ENCODE measurements around the gene SSUH2. TPM values are rescaled to one million over a fixed set of nuclear protein-coding genes. Genes with fewer than 3 reads are reported as not detected.

The SSUH2 gene
- total RNA-seq, 1 donor from 2014 or later = 0.05 TPM

DNA sequence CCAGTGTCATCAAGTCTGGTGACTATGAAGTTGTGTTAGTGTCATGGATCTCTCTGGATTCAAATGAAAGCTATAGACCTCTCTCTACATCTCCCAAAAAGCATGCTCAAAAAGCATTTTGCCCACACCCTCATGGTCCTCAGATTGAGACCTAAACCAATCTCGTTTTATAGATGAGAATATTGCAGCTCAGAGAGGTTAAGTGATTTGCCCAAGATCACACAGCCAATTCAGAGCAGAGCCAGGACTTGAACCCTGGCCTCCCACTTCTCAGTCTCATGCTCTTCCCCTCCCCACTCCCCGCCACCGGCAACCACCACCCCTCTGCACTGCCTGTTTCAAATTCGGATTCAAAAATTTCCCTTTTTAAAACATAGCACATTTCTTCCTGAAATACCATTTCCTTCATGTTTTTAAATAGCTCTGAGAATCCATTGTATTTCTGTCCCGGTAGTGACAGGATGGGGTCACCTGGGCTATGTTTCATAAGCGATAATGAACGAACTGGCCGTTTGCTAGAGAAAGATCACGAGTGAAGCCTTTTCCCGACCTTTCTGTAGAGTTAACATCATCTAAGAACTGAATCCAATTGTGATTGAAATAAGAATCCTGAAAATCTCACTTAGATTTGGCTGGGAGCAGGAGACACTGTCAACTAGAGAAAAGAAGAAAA lies 769 bp downstream of the SSUH2 start:
- no peak for DNase-seq (ENCODE audit: low read depth)

DNA sequence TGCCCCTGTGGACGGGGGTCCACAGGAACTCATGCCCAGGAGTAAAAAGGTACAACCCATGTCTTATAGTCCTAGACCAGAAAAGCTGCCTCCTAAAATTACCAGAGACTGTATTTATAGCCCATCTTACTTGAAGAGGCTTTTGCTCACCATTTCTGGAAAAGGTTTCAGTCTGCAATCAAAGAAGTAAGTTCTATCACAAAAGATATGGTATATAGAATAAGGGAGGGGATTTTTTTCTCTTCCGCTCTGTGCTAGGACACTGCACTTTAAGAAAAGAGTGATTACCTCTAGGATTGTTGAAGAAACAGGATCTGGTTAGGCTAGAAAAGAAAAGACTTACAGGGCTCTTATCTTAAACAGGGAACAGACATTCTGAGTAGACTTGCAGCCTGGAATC lies 2.6 kb downstream of the SSUH2 start:
- DNase-seq (ENCODE audit: low read depth) = no peak

DNA sequence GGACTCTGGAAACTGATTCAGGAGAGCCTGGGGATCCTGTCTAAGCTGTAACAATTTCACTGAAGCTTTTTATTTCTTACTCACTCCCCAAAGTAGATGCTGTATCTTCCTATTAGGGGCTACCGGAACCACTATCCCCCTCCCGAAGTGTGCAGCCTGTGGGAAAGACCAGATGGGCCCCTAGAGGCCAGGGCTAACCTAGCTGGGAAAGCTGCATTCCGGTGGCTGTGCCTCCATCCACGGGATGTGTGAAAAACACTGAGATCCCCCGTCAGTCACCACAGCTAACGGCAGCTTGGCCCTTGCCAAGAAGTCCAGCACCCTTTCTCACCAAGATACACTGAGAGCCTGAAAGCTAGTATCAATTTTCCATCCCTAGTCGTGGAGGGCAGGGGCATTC lies 3.1 kb downstream of the SSUH2 start:
- DNase-seq (ENCODE audit: low read depth) = no peak

DNA sequence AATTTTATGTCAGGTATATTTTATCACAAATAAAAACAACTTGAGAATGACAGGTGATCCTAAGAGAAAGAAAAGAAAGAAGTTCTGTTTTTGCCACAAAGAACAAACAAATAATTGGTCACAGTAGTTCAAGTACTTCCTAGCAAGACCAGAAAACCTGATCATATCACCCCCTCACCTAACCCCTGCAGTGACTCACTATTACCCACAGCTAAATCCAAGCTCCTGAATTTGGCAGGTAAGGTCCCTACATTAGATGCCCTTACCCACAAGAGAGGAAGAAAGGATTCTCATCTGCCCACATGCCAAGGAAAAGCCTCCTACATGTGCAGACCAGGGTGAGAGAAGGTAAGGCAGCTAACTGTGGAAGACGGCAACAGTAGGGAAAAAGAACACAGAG lies 4.4 kb downstream of the SSUH2 start:
- DNase-seq (ENCODE audit: low read depth) = no peak

DNA sequence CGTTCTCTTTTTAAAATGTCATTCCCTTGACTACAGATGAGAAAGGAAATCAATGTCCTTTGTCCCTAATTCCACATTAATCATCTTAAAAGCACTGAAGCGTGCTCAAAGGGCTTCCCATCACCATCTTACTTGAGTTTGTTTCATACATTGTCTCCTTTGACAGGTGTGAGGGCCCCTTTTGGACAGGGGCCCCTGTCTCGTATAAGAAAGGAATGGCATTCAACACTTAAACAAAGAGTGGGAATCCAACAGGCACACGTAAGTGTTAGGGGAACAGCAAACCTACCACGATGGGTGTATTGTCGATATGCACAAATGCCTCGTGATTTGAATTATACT lies 5.0 kb downstream of the SSUH2 start:
- no peak for DNase-seq (ENCODE audit: low read depth)

DNA sequence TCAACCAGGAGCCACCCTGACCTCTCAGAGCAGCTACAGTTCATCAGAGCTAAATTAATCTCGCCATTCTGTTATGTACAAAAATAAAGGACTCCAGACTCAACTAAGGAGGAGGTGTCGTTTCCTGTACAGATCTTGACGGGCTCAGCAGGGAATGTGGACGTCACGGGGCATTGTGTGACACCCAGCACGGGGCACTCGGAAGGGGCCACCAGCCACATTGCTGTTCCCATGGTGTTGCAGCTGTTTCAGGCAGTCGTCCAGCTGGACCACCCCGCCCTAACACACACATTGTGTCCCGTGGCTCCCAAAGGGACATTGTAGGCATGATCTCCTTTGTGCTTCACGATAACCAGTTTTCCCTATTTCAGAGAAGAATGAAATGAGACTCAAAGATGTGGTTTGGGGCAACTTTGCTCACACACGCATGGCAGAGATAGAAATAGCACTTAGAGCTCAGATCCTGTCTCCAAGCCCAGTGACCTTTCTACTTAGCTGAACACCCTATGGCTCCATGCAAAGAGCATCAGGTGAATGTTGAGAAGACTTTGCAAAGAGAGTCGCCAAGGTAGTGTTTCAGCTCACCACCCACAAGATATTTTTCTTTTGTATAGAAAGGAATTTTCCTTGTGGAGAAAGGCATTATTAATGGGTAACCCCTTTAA lies 5.5 kb downstream of the SSUH2 start:
- DNase-seq (ENCODE audit: low read depth) = peak; percentile 45

DNA sequence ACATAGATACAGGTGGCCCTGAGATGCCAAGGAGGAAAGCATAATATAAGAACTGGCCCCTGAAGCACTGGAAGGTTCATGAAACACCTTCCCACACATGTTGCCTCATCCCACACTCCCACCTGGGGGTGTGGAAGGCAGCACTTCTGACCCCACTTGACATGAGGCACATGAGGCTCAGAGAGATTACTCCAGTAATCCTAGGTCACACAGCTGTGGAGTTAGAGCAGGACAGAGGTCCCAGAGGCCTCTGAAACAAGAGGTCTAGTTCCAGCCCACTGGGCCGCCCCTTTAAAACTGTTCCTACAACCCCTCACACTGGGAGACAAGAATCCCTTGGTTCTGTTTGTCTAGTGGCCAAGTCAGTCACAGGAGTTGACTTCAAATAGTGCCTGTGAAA lies 7.2 kb downstream of the SSUH2 start:
- no peak for DNase-seq (ENCODE audit: low read depth)

DNA sequence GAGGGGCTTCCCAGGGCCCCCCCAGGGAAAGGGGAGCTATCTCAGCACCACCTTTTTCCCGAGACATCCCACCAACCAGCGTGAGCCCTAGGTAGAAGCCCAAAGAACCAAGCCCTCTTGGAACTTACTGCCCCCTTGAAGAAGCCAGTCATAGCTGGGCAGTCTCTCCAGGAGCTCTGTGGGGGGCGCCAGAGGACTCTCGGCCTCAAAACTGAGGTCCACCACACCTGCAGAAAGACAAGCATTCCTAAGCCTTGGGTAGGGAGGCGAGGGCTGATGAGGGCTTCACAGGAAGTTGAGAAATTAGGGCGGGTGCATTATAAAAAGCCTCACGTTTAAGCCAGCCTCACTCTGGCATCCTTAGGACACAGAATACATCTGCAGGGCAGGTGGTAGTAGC lies 9.0 kb downstream of the SSUH2 start:
- DNase-seq (ENCODE audit: low read depth) = no peak

DNA sequence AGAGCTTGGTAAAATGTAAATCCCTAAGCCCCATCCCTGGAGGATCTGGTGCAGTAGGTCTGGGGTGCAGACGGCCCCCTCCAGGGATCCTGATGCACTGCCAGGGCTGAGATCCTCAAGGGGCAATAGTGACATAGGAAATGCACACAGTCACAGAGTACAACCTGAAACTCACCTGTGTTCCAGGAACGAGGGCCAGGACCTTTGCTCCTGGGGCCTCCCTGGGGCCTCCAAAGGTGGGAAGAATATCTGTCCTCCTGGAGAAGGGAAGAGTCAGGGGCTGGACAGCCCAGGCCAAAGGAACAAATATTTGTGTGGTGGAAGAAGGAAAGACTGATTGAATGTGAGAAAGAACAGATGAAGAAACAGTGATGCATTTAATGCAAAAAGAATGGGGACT lies 9.5 kb downstream of the SSUH2 start:
- DNase-seq (ENCODE audit: low read depth) = no peak

DNA sequence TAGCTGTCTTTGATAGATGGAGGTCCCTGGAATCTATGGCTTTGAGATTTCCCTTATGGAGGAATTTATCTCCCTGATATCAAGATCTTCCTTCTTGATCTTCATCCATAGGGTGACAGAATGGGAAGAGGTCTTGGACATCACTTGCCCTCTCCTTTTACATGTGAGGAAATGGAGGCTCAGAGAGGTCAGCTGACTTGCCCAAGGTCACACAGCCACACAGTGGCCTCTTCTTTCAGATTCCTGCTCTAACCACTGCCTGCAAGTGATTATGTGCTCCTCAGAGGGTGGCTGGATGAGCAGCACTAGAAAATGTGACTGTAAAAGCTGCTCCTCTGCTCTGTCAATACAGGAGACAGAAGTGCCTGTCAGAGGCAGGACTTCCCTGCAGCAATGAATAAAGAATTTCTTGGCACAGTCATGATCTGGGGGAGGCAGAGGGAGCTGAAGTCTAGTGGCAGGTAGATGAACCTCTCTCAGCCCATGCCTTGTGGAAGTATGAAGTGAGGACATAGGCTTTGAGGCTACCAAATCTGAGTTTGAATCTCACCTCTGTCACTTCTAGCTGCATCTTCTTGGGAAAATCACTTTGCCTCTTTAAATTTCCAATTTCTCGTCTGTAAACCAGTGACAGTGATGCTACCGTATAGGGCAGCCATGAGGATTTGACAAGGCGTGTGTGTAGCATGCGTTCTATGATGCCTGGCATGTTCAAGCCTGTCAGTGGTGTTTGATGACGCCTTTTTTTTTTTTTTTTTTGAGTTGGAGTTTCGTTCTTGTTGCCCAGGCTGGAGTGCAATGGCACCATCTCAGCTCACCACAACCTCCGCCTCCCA lies 12.0 kb downstream of the SSUH2 start:
- no peak for DNase-seq (ENCODE audit: low read depth)

DNA sequence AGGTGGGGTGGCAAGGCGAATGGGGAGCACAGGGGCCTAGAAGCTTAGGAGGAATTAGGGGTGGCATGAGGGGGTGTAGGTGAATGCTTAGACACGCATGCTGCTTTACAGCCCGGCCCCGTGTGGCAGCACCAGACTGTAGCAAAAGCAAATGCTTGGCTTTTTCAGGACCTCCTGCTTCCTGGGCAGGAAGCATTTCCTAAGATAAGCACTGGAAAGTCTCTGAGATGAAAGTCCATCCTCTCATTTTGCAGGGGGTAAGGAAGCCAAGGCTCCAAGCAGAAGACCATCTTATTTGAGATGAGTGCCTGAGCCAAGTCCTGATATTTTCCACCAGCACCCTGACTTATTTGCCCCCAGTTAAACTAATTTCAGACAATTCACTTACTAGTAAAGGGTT lies 12.9 kb downstream of the SSUH2 start:
- no peak for DNase-seq (ENCODE audit: low read depth)

DNA sequence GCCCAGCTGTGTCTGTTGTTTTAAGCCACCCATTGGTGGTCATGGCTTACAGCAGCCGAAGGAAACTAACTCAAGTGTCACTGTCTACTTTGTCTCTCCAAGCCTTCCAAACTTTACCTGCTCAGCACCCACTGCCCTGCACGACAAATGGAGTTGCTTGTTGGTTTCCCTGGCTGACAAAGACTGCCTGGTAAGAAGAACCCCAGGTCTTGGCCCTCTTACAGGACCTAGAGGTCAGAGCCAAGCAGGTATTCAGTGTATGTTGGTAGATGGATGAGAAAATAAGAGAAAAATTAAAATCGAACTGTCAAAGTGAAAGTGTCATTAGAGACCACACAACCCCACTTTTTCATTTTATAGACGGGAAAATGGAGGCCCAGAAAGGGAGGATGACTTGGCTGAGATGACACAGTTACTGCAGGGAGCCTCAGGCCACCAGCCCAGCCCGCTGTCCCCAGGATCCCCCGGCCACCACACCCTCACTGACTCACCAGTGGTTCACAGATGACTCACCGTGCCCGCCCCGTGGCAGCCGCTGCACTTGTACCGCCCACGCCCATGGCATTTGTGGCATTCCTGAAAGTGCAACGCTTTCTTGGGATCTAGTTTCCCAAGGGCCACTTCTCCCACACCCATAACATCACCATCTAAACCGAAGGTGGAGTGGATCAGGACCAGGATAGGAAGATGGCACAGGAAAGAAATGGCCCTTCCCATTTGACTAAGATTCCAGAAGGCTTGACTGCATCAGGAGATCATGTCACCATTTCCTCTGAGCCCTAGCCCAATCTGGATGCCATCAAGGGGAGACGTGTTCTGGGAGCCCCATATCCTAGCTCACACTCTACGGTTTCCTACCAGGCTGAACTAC lies 15.2 kb downstream of the SSUH2 start:
- DNase-seq (ENCODE audit: low read depth) = peak; percentile 98

DNA sequence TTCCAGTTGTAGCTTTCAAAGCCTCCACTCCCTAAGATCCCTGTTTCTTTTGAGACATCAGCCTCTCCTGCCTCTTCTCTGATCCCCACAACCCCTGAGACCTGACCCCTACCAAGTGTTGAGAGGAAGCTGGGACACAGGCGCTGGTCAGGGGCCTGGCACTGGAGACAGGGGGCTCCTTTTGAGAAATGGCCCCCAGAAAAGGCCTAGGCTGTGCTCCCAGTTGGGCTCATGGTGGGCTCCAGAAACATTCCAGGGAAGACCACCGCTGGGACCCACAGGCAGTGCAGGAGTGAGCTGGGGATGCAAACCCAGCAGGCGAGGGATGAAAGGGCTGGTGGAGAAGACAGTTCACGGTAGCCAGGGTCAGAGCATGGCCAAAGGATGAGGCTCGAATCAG lies 16.6 kb downstream of the SSUH2 start:
- DNase-seq (ENCODE audit: low read depth) = no peak

DNA sequence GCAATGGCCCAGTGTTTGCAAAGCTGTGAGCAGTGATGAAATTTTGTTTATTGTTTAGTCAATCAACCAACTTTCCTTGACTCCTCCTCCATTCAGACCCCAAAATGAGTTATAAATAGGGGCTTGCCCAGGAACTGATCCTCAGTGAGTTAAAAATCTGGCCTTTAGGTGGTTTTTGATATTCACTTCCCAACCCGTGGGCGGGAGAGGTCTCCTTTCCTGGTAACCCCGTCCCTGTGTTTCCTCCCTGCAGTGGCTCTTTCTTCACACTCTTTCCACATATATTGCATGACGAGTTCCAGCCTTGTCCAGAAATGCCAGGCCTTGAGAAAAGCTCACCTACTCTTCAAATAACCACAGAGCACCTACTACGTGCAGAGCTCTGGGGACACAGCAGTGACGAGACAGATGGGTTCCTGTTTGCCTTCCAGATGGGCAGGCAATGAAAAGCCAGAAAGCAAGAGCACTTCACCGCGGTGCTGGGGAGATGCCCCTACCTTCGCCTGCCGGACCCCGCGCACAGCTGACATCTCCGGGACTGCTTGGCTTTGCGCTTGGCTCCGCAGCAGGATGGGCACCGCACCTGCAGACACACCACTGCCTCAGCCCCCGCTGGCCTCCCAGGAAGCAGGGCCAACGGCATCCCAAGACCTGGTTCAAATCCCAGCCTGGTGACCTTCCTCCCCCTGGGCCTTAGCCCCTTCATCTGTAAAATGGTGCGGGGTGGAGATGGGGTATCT lies 17.2 kb downstream of the SSUH2 start:
- no peak for DNase-seq (ENCODE audit: low read depth)

DNA sequence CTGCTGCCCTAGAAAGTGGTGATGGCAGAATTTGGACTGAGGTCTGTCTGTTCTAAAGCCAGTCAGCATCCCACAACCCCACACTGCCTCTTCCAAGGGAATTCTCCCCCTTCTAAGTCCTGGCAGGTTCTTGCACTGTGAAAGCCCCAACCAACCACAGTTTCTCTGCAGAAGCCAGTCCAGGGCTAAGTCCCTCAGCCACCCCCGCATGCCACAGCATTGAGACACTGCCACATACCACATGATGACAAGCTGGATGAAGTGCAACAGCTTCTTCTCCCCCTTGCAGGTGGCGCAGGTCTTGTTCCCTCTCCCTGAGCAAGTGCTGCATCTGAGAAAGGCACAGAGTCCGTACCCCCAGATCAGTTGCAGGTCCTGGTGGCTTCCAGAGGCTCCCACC lies 18.6 kb downstream of the SSUH2 start:
- DNase-seq (ENCODE audit: low read depth) = peak; percentile 84

DNA sequence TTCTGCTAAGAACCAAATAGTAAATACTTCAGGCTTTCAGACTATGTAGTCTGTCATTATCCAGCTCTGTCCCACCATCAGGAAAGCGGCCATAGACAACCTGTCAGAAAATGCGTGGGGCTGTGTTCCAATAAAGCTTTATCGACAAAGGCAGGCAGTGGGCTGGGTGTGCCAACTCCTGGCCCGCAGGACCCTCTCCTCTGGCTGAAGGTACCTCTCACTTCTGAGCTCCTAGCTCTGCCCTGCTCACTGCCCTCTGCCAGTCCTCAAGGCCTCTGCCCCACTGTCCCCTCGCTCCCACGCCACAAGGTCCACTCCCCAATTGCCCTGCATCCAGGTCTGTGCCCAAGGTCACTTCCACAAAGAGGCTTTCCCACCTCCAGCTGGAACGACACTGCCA lies 20.0 kb downstream of the SSUH2 start:
- DNase-seq (ENCODE audit: low read depth) = no peak

DNA sequence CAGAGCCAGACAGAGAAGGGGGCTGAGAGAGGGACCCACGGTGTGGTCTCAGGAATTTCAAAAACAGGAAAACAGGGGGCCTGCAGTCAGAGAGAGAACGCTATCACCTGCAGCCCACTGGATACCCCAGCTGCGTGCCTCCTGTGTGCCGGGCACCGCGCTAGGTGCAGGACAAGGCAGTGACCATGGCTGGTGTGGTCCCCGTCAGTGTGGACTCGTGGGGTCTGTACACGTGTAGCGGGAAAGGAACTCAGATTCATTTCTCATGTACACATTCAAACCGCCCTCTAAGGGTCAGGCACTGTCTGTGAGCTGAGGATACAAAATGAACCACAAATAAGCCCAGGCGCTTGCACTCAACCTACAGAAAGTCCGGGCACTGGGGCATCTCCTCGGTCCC lies 20.9 kb downstream of the SSUH2 start:
- DNase-seq (ENCODE audit: low read depth) = no peak

DNA sequence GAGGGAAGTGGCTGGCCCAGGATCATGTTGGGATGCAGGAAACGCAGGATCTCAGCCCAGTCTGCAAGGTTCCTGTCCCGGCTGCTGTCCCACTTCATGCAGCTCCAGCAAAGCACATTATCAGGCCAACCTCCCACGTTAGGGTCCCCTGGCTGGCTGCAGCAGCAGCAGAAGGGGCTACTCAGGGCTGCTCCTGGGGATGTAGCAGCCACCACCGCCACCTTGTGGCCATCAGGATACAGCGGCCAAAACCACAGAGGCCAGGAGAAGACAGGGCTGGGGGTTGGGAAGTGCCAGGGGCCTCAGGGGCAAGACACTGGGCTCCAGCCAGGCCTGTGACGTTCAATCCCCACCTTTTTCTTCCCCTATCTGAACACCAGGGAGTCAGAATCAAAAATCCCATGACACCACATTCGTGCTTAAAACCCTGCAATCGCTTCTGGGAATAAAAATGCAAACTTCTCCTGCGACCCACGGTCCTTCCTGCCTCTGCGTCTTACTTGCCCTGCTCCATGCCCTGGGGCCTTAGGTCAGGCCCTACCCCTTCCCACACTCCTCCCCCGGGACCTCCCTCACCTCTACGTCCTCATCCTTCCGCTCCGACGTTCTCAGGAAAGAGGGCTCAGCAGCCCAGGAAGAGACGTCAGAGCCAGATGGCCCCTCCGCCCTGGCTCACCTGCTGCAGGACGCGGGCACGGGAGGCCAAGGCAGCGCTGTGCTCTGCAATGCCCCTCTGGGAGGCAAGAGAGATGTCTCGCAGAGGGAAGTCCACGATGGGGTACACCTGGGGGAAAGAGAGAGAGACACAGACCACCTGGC lies 21.5 kb downstream of the SSUH2 start:
- DNase-seq (ENCODE audit: low read depth) = peak; percentile 73

DNA sequence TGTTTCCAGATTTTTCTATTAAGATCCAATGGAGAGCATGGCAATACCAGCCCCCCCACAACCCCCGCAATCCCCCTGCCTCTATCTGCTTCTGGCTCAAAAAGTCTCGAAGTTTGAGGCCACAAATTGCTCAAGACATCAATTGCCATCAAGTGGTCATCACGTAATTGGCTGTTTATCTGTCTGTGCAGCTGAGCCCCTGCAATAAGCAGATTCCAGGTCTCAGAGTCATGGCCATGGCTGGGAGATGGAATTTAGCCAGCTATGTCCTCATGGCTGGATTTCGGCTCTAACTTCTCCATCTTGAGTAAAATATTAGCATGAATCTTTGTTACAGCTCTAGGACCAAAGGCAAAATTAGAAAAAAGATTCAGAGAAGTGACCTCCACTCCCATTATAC lies 22.7 kb downstream of the SSUH2 start:
- DNase-seq (ENCODE audit: low read depth) = peak; percentile 36

DNA sequence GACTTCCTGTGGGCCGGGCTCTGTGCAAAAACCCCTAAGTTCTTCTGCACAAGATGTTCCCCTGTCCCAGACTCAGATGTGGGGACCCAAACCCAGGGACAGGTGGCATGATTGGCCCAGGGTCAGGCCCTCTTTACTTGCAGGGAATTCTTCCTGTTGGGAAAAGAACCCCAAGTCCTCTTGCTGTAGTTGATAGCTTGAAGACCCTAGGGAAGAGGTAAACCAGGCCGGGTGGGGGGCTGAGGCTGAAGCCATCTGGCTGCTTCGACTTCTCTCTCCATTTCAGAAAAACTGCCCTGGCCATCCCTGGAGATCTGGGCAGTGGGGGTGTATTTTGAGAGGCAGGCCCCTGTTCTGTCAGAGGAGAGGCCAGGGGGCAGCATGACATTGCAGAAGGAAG lies 23.5 kb downstream of the SSUH2 start:
- DNase-seq (ENCODE audit: low read depth) = no peak

Measured in myocyte (in vitro differentiated cells).